NCI-H82 treated with DMSO at 0.1 percent for 48 hours (cell line): ENCODE results near the gene DNAH2.

ENCODE experiments used
- DNase-seq: peaks from one replicate; lab custom pipeline; 2025; ENCODE audit not compliant: unreplicated experiment; lab: John Stamatoyannopoulos, UW

The DNAH2 gene

DNA sequence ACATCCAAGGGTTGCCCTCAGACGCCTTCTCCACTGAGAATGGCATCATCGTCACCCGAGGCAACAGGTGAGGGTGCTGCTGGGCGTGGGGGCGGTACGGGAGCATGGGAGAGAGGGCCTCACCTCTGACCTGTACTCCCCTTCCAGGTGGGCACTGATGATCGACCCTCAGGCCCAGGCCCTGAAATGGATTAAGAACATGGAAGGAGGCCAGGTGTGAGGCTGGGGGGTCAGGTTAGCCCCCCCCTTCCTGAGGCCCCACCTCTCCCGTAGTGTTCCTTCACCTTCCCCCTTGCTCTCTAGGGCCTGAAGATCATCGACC, 100.1 kb downstream of the DNAH2 start:
- no peak for DNase-seq

DNA sequence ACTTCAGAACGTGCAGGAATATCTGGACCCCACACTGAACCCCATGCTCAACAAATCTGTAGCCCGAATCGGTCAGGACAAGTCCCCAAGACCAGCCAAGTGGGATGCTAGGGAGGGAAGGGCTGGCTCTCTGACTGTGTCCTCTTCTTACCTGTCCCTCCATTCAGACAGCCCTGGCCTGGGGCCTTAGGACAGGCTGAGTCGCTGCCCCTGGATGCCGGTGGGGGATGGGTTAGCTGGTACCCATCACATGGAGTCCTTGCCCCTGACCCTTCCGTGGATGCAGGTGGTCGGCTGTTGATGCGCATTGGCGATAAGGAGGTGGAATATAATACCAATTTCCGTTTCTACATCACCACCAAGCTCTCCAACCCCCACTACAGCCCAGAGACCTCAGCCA, 100.5 kb downstream of the DNAH2 start:
- no peak for DNase-seq

DNA sequence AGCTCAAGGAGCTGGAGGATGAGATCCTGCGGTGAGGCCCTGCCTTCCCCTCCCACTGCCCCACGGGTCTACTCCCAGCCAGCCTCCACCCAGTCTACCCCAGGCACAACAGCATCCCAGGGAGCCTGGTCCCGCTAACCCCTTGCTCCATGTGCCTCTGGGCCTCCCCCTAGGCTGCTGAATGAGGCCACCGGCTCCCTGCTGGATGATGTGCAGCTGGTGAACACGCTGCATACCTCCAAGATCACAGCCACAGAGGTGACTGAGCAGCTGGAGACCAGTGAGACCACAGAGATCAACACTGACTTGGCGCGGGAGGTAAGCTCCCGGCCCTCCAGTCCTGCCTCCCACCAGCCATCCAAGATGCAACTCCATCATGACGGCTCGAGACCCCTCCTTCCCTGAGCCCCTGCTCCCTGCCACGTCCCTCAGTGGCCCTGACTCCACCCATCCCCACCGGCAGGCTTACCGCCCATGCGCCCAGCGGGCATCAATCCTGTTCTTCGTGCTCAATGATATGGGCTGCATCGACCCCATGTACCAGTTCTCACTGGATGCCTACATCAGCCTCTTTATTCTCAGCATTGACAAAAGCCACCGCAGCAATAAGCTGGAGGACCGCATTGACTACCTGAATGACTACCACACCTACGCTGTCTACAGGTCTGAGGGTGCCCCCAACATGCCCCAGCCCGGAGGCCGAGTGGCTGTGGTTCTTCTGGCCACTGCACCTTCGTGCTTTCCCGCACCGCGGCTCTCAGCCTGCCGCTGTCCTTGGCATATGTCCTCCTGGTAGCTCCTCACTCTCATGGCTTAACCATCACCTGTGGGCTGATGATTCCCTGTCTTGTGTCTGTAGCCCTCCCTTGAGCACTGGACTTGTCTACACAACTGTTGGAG, 101.5 kb downstream of the DNAH2 start:
- no peak for DNase-seq

DNA sequence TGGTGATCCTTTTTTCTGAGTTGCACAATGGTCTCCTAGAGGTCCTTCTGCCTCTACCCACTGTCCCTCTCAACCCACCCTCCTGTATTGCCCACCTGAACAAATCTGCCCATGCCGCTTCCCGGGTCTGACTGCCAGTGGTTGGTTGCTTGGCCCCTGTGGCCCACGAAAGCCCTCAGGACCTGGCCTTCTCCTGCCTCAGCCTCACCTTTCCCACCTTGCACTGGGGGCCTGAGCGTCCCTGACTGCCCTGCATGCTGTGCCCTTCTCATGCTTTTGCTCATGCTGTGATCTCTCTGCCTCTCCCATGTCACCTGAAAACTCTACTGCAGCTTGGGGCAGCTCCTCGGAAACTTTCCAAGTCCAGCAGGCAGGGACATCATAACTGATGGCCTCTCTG, 102.7 kb downstream of the DNAH2 start:
- no peak for DNase-seq

DNA sequence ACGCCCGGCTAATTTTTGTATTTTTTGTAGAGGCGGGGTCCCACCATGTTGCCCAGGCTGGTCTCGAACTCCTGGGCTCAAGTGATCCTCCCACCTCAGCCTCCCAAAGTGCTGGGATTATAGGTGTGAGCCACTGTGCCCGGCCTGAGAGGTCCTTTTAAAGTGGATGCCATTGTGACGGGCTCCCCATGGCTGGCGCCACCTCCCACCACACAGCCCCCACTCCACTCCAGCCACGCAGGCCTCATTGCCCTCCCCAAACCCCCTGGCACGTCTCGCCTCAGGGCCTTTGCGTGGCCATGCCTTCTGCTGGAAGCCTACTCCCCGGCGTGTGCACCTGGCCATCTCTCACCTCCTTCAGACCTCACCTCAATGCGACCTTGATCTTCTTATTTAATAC, 104.6 kb downstream of the DNAH2 start:
- no peak for DNase-seq

DNA sequence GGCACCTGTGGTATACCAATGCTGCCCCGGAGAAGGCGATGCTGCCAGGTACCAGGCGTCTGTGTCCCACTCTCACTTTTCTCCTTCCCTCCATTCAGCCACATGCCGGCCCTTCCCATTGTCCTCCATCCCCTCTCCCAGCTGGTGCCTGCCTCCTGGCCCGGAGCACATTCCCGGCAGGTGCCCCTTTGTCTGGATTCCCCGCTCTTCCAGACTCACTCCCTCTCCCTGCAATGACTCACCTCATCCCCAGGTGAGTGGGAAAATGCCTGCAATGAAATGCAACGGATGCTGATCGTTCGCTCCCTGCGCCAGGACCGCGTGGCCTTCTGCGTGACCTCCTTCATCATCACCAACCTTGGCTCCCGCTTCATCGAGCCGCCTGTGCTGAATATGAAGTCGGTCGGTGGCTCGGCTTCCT, 106.0 kb downstream of the DNAH2 start:
- DNase-seq: no peak

DNA sequence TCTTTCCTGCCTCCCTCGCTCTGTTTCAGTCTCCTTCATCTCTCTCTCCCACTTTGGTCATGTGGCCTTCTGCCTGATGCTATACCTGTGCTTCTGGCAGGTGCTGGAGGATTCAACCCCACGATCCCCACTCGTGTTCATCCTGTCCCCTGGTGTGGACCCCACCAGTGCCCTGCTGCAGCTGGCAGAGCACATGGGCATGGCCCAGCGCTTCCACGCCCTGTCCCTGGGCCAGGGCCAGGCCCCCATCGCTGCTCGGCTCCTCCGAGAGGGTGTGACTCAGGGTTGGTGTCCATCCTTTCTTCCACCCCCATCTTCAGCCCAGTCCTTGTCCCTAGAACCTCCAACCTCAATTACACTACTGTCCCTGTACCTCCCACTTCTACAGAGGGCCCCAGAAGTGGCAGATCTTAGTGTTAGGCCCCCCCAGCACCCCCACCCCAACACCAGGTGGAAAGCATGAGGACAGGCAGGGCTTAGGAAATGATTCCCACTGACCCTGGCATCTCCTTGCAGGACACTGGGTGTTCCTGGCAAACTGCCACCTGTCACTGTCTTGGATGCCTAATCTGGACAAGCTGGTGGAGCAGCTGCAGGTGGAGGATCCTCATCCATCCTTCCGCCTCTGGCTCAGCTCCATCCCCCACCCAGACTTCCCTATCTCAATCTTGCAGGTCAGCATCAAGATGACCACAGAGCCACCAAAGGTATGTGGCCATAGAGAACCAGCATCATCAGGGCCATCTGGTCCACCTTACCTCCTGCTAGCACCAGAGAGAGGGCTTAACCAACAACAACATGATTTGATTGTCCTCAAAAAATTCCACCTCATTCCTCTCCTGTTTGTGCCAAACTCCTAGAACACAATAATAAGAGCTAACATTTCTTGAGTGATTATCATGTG, 106.7 kb downstream of the DNAH2 start:
- no peak for DNase-seq

DNA sequence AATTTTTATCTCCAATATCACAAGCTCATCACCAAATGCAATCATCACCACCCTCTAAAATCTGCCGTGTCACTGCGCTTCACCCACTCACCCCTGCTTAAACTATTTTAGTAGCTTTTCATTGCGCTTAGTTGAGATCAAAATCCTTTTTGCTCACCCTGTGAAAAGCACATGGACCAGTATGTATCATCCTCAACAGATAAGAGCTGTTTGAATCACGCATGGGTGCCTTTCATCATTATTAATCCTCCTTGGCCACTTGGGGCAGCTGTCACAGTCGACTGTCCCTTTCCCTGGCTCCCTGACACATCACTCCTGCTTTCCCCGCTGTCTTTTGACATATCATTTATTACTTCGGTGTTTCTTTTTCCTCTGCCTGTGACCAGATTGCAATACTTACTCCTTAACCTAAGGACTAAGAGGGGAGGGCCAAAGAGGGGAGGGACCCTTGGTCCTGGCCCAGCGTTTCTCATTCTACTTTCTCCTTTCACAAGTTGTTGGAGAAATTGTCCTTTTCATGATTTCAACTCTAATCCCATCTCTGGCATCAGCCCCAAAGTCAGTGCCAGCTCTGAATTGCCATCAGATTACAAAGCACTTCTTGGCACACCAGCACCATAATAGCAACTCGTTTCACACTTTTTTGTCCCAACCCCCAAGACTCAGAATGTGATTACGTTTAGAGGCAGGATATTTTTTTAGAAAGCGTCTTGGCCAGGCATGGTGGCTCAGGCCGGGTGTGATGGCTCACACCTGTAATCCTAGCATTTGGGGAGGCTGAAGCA, 107.9 kb downstream of the DNAH2 start:
- DNase-seq: peak; percentile 82

DNA sequence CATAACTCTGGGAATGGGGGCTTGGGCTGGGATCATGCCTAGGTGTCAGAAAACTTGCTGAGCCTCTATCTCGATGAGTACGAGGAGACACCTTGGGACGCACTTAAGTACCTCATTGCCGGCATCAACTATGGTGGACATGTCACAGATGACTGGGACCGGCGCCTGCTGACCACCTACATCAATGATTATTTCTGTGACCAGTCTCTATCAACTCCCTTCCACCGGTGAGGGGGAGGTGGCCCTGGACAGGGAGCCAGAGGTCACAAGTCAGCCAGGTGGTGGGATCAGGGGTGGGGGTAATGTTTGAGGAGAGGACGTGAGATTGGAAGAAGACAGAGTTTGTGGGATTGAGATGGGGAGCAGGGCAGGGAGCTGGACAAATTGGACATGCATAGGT, 113.1 kb downstream of the DNAH2 start:
- no peak for DNase-seq

DNA sequence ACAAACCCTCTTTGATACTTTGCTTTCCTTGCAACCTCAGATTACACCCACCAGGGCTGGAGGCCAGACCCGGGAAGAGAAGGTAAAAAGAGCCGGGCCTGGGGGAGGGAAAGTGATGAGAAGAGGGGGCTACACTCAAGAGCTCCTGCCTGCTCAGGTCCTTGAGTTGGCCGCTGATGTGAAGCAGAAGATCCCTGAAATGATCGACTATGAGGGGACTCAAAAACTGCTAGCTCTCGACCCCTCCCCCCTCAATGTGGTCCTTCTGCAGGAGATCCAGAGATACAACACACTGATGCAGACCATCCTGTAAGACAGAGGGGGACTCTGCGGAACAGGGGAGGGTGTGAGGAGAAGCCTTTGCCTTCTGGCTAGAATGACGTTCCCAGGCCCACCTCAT, 113.7 kb downstream of the DNAH2 start:
- no peak for DNase-seq

DNA sequence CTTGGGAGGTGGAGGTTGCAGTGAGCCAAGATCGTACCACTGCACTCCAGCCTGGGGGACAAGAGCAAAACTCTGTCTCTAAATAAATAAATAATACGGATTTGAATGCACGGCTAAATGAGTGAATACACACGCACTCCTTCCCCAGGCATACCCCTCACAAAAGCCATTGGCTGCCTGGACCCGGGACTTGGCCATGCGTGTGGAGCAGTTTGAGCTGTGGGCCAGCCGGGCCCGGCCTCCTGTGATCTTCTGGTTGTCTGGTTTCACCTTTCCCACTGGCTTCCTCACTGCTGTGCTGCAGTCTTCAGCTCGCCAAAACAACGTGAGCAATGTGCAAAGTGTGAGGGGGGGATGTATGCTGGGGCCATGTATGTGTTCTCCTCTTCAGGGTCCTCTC, 114.9 kb downstream of the DNAH2 start:
- no peak for DNase-seq

DNA sequence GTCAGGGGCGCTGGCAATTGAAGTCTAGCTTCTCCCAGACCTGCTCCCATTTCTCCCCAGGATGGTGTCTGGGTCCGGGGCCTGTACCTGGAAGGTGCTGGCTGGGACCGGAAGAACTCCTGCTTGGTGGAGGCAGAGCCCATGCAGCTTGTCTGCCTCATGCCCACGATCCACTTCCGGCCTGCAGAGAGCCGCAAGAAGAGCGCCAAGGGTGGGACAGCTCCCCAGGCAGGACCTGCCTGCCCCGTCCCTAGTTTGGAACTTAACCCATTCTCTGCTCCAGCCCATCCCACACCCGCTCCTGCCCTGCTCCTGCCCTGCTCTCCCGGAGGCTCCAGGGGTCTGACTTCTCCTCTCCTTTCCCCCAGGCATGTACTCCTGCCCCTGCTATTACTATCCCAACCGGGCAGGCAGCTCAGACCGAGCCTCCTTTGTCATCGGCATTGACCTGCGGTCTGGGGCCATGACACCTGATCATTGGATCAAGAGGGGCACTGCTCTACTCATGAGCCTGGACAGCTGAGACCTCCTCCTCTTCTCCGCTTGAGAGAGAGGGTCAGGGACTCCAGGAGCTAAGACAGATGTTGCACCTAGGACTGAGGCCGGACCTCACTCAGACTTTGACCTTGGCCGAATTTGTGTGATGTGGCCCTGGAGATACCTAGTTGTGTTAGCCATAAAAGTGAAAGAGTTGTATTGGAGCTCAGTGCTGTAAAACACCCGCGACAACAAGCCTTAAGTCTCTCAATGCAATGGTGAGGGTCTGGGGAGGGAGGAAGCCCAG, 115.7 kb downstream of the DNAH2 start:
- no peak for DNase-seq

DNA sequence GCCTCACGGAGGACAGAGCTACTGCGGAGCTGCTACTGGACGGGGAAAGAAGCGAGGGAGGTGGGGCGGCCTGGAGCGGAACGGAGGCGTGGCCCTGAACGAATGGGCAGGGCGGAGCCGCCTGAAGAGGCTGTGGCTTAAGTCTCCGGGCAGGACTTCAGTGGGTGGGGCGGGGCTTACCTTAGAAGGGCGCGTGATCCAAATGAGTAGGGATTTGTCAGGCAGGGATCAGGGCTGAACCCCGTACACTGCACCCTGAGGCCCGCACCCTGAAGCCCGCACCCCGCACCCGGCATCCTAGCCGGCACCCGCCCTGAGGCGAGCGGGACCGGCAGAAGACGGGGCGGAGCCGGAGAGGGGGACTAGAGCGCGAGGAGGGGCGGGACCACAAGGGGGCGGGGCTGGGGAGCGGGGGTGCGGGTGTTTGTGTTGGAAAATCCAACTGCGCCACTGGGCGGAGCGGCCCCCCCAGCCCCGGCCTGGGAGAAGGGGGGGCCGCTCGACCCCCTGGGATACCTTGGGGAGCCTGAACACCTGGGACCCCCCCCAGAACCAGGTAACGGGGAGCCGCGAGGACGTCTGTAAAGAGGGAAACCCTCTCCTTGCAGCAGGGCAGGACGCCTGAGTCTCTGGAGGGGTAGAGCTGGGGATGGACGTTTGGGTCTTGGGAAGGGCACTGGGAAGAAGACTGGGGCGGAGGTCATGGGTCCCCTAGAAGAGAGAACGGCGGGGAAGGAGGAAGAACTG, 116.4 kb downstream of the DNAH2 start, which contains the start of gene KDM6B:
Gene KDM6B (plus strand): TSS at position 423 of the 747 bp plus-strand sequence. CDS start 11,338 bp downstream, outside the sequence.
- peak; percentile 92 for DNase-seq

DNA sequence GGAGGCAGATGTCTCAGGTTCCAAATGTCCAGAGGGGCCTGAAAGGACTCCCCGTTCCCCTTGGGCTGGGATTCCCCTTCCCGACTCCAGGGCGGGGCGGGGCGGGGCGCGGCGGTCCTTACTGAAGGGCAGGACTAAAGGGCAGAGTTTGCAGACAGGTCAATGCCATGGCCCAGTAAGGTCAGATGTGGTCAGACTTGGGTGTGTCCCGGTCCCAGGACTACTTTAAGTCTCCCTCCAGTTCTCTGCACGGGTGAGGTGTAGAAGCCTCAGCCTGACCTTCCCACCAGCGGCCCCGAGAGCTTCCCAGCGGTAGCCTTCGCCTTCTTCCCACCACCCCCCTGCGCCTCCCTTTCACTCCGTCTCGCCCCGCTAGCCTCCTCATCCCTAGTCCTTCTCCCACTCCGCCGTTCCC, 117.0 kb downstream of the DNAH2 start:
- no peak for DNase-seq

DNA sequence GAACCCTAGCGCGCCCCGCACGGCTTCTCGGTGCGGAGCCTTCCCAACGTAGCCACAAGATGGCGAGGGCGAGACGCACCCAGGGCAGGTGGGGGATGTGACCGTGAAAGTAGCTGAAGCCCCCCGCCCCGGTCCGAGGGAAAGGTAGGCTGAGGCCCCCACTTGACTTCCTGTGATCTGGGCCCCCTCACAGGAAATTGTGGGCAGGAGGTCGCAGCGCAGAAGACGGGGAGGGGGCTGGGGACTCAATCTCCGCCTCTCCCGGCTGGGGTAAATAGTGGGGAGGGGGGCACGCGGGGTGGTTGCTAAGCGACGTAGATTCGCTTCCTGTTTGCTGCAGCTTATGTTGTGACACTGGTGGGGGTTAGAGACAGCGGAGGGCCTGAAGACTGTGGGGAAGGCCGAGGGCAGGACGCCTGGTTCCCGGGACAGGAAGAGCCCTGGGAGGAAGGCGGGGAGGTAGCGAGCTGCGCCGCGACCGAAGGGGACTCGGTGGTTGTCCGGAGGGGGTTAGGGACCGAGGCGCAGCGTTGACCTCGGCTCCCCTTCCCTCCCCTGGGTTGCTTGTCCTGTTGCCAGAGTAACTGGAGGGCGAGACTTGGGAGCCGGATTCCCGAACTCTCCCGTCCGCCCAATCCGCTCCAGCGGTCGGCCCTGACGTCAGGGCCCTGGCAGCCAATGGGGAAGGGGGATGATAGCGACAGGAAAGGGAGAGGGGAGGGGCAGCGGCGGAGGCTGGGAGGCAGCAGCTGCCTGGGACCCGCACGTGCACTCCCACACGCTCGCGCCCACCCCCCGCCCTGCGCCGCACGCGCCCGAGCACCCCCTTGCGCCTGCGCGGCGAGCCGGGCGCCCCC, 117.6 kb downstream of the DNAH2 start:
- peak; percentile 97 for DNase-seq

DNA sequence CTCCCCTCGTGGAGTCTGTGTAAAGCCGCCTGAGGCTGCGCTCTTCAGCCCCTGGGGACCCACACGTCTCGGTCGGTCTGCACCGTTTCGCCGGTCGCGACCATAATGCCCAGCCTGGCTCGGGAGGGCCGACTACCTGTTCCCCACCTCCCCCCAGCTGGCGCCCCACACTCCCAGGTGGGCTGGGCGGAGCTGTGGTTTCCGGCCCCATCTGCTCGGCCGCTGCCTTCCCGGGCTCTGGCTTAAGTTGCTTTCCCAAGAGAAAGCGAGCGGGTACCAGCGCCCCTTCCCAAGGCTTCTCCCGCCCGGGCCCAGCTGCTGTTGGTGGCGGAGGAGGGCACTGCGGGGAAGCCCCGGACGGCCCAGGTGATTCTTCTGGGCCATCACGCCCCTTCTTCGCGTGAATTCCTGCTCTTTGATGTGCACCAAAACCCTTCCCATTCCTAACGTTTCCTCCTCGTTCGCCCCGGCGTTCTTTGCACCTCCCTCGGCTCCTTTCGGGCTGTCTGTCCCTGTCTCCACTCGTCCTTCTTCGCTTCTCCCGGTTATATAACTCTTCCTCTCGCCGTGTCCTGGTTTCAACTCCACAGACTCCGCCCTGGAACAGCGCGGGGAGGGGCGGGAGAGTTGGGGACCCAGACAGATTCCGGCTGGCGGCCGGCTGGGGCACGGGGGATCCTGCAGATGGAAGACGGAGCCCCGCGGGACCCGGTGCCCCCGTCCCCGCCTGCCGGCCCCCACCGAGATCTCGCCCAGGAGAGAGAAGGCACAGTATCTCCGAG, 118.5 kb downstream of the DNAH2 start:
- DNase-seq: peak; percentile 51

DNA sequence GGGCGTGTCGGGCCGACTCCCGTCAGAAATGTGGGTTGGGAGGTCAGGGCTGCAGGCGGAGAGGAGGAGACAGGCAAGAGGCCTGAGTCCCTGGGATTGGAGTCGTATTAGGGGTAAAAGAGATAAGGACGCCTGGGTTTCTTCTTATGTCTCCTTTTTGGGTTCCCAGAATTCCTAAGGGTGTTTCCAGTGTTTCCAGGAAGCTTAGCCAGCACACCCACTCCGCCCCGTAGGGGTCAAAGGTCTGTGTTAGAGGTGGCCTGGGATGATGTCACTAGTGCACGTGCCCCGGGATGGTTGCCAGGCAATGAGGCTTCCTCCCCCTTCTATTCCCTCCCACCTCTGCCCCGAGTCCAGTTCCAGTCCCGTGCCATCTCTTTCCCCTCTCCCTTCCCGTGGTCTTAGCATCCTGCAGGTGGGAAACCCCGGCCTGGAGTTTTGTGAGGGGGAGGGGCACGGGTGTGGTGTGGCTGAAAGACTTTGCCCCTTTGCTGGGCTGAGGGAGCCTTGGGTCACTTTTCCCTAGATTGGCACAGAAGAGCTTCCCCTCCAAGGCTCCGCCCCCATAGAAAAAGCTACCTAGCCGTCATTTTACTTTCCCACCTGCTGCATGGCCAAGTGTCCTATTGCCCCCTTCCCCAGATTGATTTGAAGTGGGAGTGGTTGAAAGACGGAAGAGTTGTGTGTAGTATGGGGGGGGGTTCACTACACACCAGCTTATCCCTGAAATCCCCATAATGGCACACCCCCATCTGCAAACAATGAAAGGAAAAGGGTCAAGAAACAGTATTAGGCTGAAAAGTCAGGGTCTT, 119.3 kb downstream of the DNAH2 start:
- DNase-seq: peak; percentile 100
